Hippocampal formation (tissue), 2 donors: ENCODE results near the gene STK24.

Experiments
- DNase-seq, 2 donors: peaks; one replicate each; lab custom pipeline; 2025; lab: John Stamatoyannopoulos, UW

Gene STK24

GRCh38 chr13:98473135-98473787, 103.6 kb downstream of the STK24 start:
- no peak for DNase-seq

GRCh38 chr13:98471934-98472333, 105.0 kb downstream of the STK24 start:
- DNase-seq, result no peak

GRCh38 chr13:98470920-98471319, 106.0 kb downstream of the STK24 start:
- no peak for DNase-seq

GRCh38 chr13:98468929-98469328, 108.0 kb downstream of the STK24 start:
- DNase-seq, result no peak

GRCh38 chr13:98468361-98468760, 108.5 kb downstream of the STK24 start:
- DNase-seq, result no peak

- no peak for DNase-seq
These were observed 109.5 kb downstream of the STK24 start for GRCh38 chr13:98467263-98467985.

- DNase-seq, result no peak
These were observed 110.2 kb downstream of the STK24 start for GRCh38 chr13:98466634-98467236.

- DNase-seq, result no peak
These were observed 114.0 kb downstream of the STK24 start for GRCh38 chr13:98462946-98463345.

- no peak for DNase-seq
These were observed 114.5 kb downstream of the STK24 start for GRCh38 chr13:98462241-98462882.

GRCh38 chr13:98461486-98462240, 115.2 kb downstream of the STK24 start:
- DNase-seq, result no peak

GRCh38 chr13:98460516-98460915, 116.4 kb downstream of the STK24 start:
- no peak for DNase-seq

GRCh38 chr13:98459721-98460370, 117.1 kb downstream of the STK24 start:
- DNase-seq, result no peak

GRCh38 chr13:98459171-98459681, 117.7 kb downstream of the STK24 start:
- no peak for DNase-seq

- no peak for DNase-seq
These were observed 118.5 kb downstream of the STK24 start for GRCh38 chr13:98458431-98458830.

- DNase-seq, result no peak
These were observed 119.9 kb downstream of the STK24 start for GRCh38 chr13:98457053-98457452.

- DNase-seq, result no peak
These were observed 120.5 kb downstream of the STK24 start for GRCh38 chr13:98456413-98456845.

- DNase-seq, result peak in 1 of 2 donors; percentile 46
These were observed 122.5 kb downstream of the STK24 start for GRCh38 chr13:98454389-98454881.

GRCh38 chr13:98452851-98453843, 123.8 kb downstream of the STK24 start:
- DNase-seq, result no peak

GRCh38 chr13:98451676-98452470, 125.0 kb downstream of the STK24 start:
- DNase-seq, result peak; percentile 30 to 55
